ENCODE data around the gene ATRX. TPM values are rescaled to one million over a fixed set of nuclear protein-coding genes. Genes with fewer than 3 reads are reported as not detected.
"Not testable (repeated sequence)": the region's sequence is repeated elsewhere in the genome, so short reads cannot be mapped to it uniquely, and the experiment has no call there.

Gene ATRX
- polyA plus RNA-seq, 4 donors, result 72.0 to 92.0 (median 84.6) TPM

- DNase-seq (ENCODE audit: low read depth in 4 of 4, low spot score in 3 of 4), result no peak
Measured at GRCh38 chrX:77635373-77635772, 150.6 kb downstream of the ATRX start.

GRCh38 chrX:77628294-77629025 is 157.6 kb downstream of the ATRX start:
- no peak for DNase-seq (ENCODE audit: low read depth in 4 of 4, low spot score in 3 of 4)

DNA sequence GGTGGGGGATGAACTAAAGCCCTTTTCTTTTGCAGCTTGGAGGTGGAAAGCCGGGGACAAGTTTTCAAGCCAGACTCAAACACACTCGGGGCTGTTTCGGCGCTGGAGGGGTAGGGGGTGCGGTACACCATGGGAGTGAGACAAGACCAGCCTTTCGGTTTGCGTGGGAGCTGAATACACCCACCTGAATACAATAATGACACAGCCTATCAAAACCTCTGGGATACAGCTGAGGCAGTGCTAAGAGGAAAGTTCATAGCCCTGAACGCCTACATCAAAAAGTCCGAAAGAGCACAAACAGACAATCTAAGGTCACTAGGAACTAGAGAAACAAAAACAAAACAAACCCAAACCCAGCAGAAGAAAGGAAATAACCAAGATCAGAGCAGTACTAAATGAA is 163.3 kb downstream of the ATRX start:
- DNase-seq (ENCODE audit: low read depth in 4 of 4, low spot score in 3 of 4), result no peak

DNA sequence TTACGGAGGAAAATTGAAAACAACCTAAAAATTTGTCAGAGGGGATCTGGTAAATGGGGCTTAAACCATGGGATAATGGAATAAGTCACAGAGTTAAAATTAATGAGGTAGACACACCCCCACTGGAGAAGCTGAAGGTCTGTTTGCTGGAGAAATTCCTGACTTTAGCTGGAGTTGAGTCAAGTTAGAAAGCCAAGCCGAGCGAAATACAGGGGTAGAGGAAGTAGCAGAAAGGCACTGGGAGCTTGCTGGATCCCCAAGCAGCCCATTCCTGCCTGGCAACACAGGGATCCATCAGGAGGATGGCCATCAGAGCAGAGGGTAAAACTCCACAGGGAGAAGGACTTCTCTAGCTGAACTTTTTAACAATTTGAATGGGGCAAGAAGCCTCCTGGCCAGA is 163.8 kb downstream of the ATRX start:
- DNase-seq (ENCODE audit: low read depth in 4 of 4, low spot score in 3 of 4), result no peak

DNA sequence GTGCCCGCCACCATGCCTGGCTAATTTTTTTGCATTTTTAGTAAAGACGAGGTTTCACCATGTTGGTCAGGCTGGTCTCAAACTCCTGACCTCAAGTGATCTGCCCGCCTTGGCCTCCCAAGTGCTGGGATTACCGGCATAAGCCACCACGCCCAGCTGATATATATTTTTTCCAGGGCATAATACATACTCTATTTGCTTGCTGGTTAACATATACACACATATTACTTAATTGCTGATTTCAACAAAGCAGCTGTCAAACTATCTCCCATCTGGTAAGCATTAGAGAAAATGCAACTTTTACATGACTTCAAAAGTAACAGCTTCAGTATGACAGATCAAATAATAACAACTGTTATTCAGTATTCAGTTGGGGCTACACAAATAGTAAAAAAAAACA is 164.6 kb downstream of the ATRX start:
- not testable (repeated sequence) for DNase-seq (ENCODE audit: low read depth in 4 of 4, low spot score in 3 of 4)

GRCh38 chrX:77617206-77617605 is 168.8 kb downstream of the ATRX start:
- no peak for DNase-seq (ENCODE audit: low read depth in 4 of 4, low spot score in 3 of 4)

DNA sequence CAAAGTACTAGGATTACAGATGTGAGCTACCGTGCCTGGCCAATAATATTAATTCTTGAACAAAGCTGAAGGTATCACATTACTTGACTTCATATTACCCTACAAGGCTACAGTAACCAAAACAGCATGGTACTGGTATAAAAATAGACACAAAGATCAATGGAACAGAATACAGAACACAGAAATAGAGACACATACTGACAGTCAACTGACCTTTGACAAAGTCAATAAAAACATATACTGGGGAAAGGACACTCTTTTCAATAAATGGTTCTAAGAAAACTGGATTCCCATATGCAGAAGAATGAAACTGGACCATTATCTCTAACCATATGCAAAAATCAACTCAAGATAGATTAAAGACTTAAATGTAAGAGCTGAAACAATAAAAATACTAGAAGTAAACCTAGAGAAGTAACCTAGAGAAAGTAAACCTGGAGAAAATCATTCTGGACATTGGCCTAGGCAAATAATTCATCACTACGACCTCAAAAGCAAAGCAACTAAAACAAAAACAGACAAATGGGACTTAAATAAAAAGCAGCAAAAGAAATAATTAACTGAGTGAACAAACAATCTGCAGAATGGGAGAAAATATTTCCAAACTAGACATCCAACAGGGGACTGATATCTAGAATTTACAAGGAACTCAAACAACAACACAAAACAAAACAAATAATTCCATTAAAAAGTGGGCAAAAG is 182.2 kb downstream of the ATRX start:
- no peak for DNase-seq (ENCODE audit: low read depth in 4 of 4, low spot score in 3 of 4)

DNA sequence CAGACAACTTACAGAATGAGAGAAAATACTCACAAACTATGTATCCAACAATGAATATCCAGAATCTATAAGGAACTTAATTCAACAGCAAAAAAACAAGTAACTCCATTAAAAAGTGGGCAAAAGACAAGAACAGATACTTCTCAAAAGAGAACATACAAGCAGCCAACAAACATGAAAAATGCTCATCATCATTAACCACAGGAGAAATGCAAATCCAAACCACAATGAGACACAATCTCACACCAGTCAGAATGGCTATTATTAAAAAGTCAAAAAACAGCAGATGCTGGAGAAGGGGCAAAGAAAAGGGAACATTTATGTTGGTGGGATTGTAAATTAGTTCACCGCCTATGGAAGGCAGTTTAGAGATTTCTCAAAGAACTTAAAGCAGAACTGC is 188.5 kb downstream of the ATRX start:
- no peak for DNase-seq (ENCODE audit: low read depth in 4 of 4, low spot score in 3 of 4)

- DNase-seq (ENCODE audit: low read depth in 4 of 4, low spot score in 3 of 4), result no peak
Measured at GRCh38 chrX:77597090-77597489, 188.9 kb downstream of the ATRX start.

- no peak for DNase-seq (ENCODE audit: low read depth in 4 of 4, low spot score in 3 of 4)
Measured at GRCh38 chrX:77595848-77596247, 190.2 kb downstream of the ATRX start.

DNA sequence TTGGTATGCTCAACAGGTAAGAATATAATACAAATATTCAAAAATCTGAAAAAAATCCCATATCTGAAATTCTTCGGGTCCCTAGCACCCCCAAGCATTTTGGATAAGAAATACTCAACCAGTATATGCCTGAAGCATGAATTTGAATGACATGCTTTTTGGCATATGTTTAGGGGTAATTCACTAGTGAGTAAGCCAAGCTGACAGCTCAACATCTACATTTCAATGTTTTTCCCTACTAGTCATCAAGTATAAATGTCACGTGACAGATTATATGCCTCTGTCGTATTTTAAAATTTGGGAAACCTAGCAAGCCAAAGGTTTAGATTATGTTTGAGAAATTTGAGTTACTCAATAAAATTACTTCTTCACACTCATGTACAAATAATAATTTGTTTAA is 213.7 kb downstream of the ATRX start:
- DNase-seq (ENCODE audit: low read depth in 4 of 4, low spot score in 3 of 4), result no peak

DNA sequence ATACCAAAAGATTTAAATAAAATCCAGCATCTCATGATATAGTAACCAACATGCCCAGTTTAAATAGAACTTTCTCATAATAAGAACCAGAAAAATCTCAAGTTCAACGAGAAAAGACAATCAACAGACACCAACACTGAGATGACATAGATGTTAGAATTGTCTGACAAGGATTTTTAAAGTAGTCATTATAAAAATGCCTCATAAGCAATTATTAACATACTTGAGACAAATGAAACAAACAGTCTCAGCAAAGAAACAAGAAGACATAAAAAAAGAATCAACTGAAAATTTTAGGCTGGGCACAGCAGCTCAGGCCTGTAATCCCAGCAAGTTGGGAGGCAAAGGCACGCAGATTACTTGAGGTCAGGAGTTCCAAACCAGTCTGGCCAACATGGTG is 220.7 kb downstream of the ATRX start:
- no peak for DNase-seq (ENCODE audit: low read depth in 4 of 4, low spot score in 3 of 4)

DNA sequence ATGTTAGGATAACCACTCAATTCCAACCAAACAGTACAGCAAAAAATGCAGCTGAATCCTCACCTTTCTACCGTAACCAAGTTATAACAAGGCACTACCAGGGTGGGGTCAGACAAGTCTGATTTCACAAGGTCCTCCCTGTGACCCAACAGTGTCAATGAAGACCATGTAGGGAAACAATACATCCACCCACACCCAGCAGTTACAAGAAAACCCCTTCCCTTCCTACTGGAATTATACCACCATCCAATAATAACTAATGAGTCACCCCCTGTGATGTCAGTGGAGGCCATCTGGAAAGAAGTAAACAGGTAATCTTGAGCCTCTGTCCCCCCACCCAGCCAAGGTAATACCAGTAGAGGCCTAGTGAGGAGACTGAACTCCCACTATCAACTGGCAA is 221.2 kb downstream of the ATRX start:
- DNase-seq (ENCODE audit: low read depth in 4 of 4, low spot score in 3 of 4), result no peak

DNA sequence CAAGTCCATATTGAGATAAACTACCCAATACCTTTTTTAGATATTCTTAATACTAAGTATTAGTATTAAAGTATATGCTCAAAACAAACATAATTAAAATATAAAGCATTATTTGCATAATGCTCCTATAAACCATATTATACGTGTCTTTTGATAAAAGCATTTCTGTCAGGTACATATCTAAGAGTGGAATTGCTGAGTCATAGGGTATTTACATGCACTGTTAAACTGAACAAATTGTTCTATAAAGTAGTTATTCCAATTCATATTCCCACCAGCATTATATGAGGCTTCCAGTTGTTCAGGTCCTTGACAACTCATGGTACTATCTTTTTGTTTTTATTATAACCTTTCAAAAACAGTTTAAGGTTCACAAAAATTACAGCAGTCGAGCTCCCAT is 224.6 kb downstream of the ATRX start:
- no peak for DNase-seq (ENCODE audit: low read depth in 4 of 4, low spot score in 3 of 4)

- no peak for DNase-seq (ENCODE audit: low read depth in 4 of 4, low spot score in 3 of 4)
Measured at GRCh38 chrX:77556276-77556675, 229.7 kb downstream of the ATRX start.

GRCh38 chrX:77548751-77549150 is 237.3 kb downstream of the ATRX start:
- DNase-seq (ENCODE audit: low read depth in 4 of 4, low spot score in 3 of 4), result no peak

GRCh38 chrX:77539778-77540177 is 246.2 kb downstream of the ATRX start:
- DNase-seq (ENCODE audit: low read depth in 4 of 4, low spot score in 3 of 4), result not testable (repeated sequence)

DNA sequence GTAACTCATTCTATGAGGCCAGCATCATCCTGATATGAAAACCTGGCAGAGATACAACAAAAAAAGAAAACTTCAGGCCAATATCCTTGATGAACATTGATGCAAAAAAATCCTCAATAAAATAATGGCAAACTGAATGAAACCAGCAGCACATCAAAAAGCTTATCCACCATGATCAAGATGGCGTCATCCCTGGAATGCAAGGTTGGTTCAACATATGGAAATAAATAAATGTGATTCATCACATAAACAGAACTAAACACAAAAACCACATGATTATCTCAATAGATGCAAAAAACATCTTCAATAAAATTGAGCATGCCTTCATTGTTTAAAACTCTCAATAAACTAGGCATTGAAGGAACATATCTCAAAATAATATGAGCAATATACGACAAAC is 254.8 kb downstream of the ATRX start:
- DNase-seq (ENCODE audit: low read depth in 4 of 4, low spot score in 3 of 4), result not testable (repeated sequence)

DNA sequence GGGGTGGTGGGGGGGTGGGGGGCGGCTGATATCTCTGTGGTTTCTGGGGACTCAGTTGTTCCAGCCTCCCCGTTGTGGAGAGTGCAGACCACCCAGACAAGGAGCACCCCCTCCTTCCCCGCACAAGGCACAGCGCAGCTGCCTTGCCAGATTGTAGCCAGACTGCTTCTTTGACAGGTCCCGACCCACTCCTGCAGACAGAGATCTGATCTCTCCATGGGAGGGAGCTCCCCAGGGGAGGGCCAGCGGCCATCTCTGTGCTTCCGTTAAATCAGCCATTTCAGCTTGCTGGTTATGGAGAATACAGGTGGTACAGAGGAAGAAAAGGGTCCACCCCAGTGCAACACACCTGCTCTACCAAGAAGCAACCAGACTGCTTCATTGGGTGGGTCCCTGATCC is 258.0 kb downstream of the ATRX start:
- no peak for DNase-seq (ENCODE audit: low read depth in 4 of 4, low spot score in 3 of 4)

- peak in 1 of 4 donors; percentile 2 for DNase-seq (ENCODE audit: low read depth in 4 of 4, low spot score in 3 of 4)
Measured at GRCh38 chrX:77527233-77528001, 258.6 kb downstream of the ATRX start.

DNA sequence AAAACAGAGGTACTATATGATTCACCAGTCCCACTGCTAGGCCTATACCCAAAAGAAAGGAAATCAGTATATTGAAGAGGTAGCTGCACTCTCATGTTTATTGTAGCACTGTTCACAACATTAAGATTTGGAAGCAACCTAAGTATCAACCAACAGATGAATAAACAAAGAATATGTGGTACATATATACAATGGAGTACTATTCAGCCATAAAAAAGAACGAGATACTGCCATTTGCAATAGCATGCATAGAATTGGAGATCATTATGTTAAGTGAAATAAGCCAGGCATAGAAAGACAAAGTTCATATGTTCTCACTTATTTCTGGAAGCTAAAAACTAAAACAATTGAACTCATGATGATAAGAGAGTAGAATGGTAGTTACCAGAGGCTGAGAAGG is 266.3 kb downstream of the ATRX start:
- DNase-seq (ENCODE audit: low read depth in 4 of 4, low spot score in 3 of 4), result no peak

DNA sequence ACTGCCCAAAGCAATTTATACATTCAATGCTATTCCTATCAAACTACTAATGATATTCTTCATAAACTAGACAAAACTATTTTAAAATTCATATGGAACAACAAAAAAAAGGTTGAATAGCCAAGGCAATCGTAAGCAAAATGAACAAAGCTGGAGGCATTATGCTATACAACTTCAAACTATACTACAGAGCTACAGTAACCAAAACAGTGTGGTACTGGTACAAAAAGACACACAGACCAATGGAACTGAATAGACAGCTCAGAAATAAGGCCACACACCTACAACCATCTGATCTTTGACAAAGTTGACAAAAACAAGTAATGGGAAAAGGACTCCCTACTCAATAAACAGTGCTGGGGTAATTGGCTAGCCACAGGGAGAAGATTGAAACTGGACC is 271.8 kb downstream of the ATRX start:
- no peak for DNase-seq (ENCODE audit: low read depth in 4 of 4, low spot score in 3 of 4)

Data from right renal pelvis (tissue), 4 donors.